Nephron progenitor cell (in vitro differentiated cells): ENCODE data around the gene DVL2.

ENCODE experiments used
- DNase-seq: peaks from one replicate; pipeline ENCODE4 v3.0.0; 2021
- H3K27ac Mint-ChIP-seq: 2 replicates; pipeline ENCODE4 v1.8.0; 2021; ENCODE audit warnings: mild to moderate bottlenecking, moderate library complexity, mixed read lengths
- H3K27me3 Mint-ChIP-seq: 2 replicates; pipeline ENCODE4 v1.8.0; 2021; ENCODE audit warnings: mild to moderate bottlenecking, low read depth, mixed read lengths; ENCODE audit not compliant: poor library complexity
- H3K36me3 Mint-ChIP-seq: 2 replicates; pipeline ENCODE4 v1.8.0; 2021; ENCODE audit warnings: low read depth, mixed read lengths
- H3K4me1 Mint-ChIP-seq: 2 replicates; pipeline ENCODE4 v1.8.0; 2021; ENCODE audit warnings: mixed read lengths
- H3K4me3 Mint-ChIP-seq: 2 replicates; pipeline ENCODE4 v1.8.0; 2021; ENCODE audit warnings: mild to moderate bottlenecking, moderate library complexity, mixed read lengths
- H3K9me3 Mint-ChIP-seq: 2 replicates; pipeline ENCODE4 v1.8.0; 2021; ENCODE audit warnings: mild to moderate bottlenecking, moderate library complexity, mixed read lengths
- TF ChIP-seq, protein P1 (sequence below): fragments of 200-600 bp; sonication (generic); IDR thresholded peaks from 2 replicates; pipeline ENCODE4 v1.5.0; 2021; ENCODE audit warnings: antibody characterized with exemption

DVL2 gene

DNA sequence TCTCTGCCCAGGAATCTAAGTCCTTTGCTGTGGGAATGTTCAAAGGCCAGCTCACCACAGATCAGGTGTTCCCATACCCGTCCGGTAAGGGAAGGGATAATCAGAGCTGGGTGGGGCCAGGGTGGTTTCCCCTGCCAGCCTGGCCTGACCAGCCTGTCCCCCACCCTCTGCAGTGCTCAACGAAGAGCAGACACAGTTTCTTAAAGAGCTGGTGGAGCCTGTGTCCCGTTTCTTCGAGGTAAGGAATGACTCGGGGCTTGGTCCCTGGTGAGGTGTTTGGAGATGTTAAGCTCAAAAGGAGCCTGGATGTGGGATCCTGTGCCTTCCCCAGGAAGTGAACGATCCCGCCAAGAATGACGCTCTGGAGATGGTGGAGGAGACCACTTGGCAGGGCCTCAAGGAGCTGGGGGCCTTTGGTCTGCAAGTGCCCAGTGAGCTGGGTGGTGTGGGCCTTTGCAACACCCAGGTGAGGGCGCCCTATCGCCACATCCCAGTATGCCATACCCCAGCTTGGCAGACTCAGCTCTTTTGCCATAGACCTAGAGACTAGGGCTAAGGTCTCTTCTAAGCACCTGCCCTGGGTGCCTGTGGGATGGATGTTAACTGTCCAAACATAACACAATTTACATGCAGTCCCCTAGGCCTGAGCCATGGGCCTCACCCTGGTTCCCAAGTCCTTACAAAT is 13.6 kb downstream of the DVL2 start:
- no peak for DNase-seq
- H3K9me3 Mint-ChIP-seq: no peaks in the 10 kb centered on the region
- TF ChIP-seq, protein P1, sequence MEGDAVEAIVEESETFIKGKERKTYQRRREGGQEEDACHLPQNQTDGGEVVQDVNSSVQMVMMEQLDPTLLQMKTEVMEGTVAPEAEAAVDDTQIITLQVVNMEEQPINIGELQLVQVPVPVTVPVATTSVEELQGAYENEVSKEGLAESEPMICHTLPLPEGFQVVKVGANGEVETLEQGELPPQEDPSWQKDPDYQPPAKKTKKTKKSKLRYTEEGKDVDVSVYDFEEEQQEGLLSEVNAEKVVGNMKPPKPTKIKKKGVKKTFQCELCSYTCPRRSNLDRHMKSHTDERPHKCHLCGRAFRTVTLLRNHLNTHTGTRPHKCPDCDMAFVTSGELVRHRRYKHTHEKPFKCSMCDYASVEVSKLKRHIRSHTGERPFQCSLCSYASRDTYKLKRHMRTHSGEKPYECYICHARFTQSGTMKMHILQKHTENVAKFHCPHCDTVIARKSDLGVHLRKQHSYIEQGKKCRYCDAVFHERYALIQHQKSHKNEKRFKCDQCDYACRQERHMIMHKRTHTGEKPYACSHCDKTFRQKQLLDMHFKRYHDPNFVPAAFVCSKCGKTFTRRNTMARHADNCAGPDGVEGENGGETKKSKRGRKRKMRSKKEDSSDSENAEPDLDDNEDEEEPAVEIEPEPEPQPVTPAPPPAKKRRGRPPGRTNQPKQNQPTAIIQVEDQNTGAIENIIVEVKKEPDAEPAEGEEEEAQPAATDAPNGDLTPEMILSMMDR: peak; percentile 14

DNA sequence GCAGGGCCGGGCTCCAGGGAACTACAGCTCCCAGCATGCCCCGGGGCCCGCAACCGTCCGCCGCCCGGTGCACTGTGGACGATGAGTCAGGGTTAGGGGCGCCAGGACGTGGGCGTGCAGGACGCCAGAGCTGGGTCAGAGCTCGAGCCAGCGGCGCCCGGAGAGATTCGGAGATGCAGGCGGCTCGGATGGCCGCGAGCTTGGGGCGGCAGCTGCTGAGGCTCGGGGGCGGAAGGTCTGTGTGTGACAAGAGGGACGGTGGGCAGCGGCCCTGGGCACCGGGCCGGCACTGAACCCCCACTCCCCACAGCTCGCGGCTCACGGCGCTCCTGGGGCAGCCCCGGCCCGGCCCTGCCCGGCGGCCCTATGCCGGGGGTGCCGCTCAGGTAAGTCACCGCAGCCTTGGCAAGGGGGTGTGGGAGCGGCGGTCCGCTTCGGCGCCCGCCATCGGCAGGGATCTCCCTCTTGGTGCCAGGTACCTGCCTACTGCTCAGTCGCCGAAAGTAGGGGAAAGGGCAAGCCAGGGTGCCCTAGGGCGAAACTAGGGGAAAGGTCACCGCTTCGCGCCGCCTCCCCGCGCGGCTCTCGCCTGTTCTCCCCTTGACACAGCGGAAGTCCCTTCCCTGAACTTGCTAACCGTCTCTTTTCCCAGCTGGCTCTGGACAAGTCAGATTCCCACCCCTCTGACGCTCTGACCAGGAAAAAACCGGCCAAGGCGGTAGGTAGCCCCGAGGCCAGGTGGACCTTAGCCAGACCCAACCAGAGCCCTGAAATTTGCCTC is 14.3 kb downstream of the DVL2 start, which contains the start of the genes ACADVL and DLG4:
ACADVL (plus strand) TSS at position 127 of the 781 bp plus-strand sequence; CDS start at position 174, 47 bp downstream.
DLG4 (minus strand) TSS at position 25 of the 781 bp plus-strand sequence.
- Mint-ChIP-seq H3K27ac (peak within 1 kb of the TSS; percentile 99), H3K4me1 (peaks cover 66% of the 10 kb centered on the region), H3K36me3 (peaks cover 9% of the 10 kb centered on the region), H3K4me3 (peak within 1 kb of the TSS; percentile 95), H3K27me3 (no peaks in the 10 kb centered on the region), H3K9me3 (no peaks in the 10 kb centered on the region)
- DNase-seq: peak; percentile 81
- TF ChIP-seq, protein P1: no peak

More for the DNA sequence above, 13.6 kb downstream of the DVL2 start:
- peak overlapping the region; percentile 98 for H3K27ac Mint-ChIP-seq
- H3K27me3 Mint-ChIP-seq: no peaks in the 10 kb centered on the region
- peak overlapping the region; percentile 95 for H3K4me3 Mint-ChIP-seq
- H3K36me3 Mint-ChIP-seq: peaks cover 9% of the 10 kb centered on the region
- peaks cover 58% of the 10 kb centered on the region for H3K4me1 Mint-ChIP-seq

DNA sequence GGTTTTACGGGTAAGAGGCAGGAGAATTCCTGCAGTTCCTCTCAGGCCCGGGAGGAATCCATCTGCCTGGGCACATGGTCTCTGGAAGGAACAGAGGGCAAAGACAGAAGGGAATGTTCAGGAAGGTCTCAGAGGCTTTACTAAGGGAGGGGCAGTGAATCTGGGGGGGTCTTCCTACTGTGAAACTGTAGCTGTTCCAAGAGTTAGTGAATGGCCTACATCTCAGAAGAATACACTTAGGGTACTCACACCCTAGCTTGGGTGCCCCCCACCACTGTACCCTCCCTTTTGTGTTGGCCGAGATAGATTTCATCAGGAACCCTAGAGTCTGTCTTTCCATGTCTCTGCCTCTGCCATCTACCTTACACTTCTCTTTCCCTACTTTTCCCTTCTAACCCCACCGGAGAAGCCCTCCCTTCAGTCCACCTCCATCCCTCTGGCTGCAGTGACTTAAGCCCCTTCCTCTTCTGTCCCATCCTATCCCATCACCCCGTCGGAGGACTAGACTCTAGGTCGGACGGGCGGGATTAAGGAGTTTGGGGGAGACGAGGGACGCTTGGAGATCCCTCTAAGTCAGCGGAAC is 15.0 kb downstream of the DVL2 start:
- H3K27me3 Mint-ChIP-seq: no peaks in the 10 kb centered on the region
- peaks cover 71% of the 10 kb centered on the region for H3K4me1 Mint-ChIP-seq
- H3K27ac Mint-ChIP-seq: peak overlapping the region; percentile 99
- H3K4me3 Mint-ChIP-seq: peak overlapping the region; percentile 95
- no peaks in the 10 kb centered on the region for H3K9me3 Mint-ChIP-seq
- TF ChIP-seq, protein P1: no peak
- H3K36me3 Mint-ChIP-seq: peaks cover 9% of the 10 kb centered on the region
- no peak for DNase-seq

DNA sequence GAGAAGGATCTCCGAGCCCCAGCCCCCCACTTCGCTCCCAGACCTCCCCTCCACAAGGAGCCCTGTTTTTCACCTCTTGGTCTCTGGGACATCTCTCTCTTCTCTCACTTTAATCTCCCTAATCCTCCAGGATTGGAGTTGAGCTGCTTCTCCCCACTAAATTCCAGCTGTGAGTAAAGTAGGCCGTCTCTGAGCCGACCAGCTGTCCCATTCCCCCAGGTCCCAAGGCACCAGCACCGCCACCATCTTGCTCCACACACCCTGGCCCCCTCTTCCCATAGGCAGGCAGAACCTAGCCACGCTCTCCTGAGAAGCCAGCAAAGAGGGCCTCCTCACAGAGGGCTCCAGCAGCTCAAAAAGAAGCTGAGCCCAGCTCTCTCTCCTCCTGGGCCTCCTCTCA is 15.6 kb downstream of the DVL2 start:
- H3K4me1 Mint-ChIP-seq: peaks cover 75% of the 10 kb centered on the region
- peaks cover 6% of the 10 kb centered on the region for H3K36me3 Mint-ChIP-seq
- TF ChIP-seq, protein P1: no peak
- H3K9me3 Mint-ChIP-seq: no peaks in the 10 kb centered on the region
- H3K4me3 Mint-ChIP-seq: peak overlapping the region; percentile 95
- no peaks in the 10 kb centered on the region for H3K27me3 Mint-ChIP-seq
- DNase-seq: no peak
- H3K27ac Mint-ChIP-seq: peak overlapping the region; percentile 99

DNA sequence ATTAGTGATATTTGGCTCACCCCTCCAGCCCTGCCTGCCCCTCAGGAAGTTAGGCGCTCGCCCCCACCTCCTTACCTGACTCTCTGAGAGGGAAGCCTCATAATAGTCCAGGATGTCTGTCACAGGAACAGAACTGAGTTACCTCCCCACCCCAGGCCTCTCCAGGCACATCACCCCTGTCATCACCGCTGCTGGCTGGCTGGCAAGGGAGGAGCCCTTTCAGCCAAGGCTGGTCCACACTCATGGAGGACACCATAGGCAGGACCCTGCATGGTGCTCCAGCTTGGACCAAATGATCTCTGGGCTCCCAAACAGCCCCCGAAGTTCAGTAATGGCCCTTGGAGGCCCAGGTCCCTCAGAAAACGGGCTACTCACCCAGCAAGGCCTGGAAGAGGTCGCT is 16.2 kb downstream of the DVL2 start:
- H3K4me1 Mint-ChIP-seq: peaks cover 81% of the 10 kb centered on the region
- no peak for DNase-seq

More for the DNA sequence above, 16.2 kb downstream of the DVL2 start:
- peak overlapping the region; percentile 95 for H3K4me3 Mint-ChIP-seq
- TF ChIP-seq, protein P1: no peak
- peak overlapping the region; percentile 92 for H3K27ac Mint-ChIP-seq
- no peaks in the 10 kb centered on the region for H3K27me3 Mint-ChIP-seq
- no peaks in the 10 kb centered on the region for H3K9me3 Mint-ChIP-seq
- peaks cover 6% of the 10 kb centered on the region for H3K36me3 Mint-ChIP-seq
